ENCODE results near the gene C8B.

The C8B gene

GRCh38 chr1:56929492-56929891 is 36.3 kb downstream of the C8B start:
- DNase-seq (ENCODE audit: low read depth), result no peak

GRCh38 chr1:56927986-56928385 is 37.8 kb downstream of the C8B start:
- no peak for DNase-seq (ENCODE audit: low read depth)

GRCh38 chr1:56927171-56927570 is 38.6 kb downstream of the C8B start:
- DNase-seq (ENCODE audit: low read depth), result no peak

GRCh38 chr1:56925193-56925592 is 40.6 kb downstream of the C8B start:
- no peak for DNase-seq (ENCODE audit: low read depth)

GRCh38 chr1:56924116-56924515 is 41.7 kb downstream of the C8B start:
- DNase-seq (ENCODE audit: low read depth), result no peak

- no peak for DNase-seq (ENCODE audit: low read depth)
These were observed 42.6 kb downstream of the C8B start for GRCh38 chr1:56923201-56923600.

GRCh38 chr1:56922507-56922906 is 43.3 kb downstream of the C8B start:
- DNase-seq (ENCODE audit: low read depth), result no peak

- DNase-seq (ENCODE audit: low read depth), result no peak
These were observed 43.7 kb downstream of the C8B start for GRCh38 chr1:56922070-56922469.

GRCh38 chr1:56921479-56921878 is 44.3 kb downstream of the C8B start:
- DNase-seq (ENCODE audit: low read depth), result no peak

GRCh38 chr1:56920591-56921001 is 45.2 kb downstream of the C8B start:
- no peak for DNase-seq (ENCODE audit: low read depth)

- DNase-seq (ENCODE audit: low read depth), result no peak
These were observed 48.5 kb downstream of the C8B start for GRCh38 chr1:56917356-56917755.

GRCh38 chr1:56916630-56917029 is 49.2 kb downstream of the C8B start:
- DNase-seq (ENCODE audit: low read depth), result no peak

GRCh38 chr1:56915960-56916359 is 49.9 kb downstream of the C8B start:
- DNase-seq (ENCODE audit: low read depth), result no peak

GRCh38 chr1:56912325-56912724 is 53.5 kb downstream of the C8B start:
- no peak for DNase-seq (ENCODE audit: low read depth)

GRCh38 chr1:56911098-56911938 is 54.5 kb downstream of the C8B start:
- no peak for DNase-seq (ENCODE audit: low read depth)

- no peak for DNase-seq (ENCODE audit: low read depth)
These were observed 55.3 kb downstream of the C8B start for GRCh38 chr1:56910441-56910985.

GRCh38 chr1:56908619-56909221 is 57.1 kb downstream of the C8B start:
- no peak for DNase-seq (ENCODE audit: low read depth)

- DNase-seq (ENCODE audit: low read depth), result no peak
These were observed 60.1 kb downstream of the C8B start for GRCh38 chr1:56905667-56906066.

- no peak for DNase-seq (ENCODE audit: low read depth)
These were observed 61.0 kb downstream of the C8B start for GRCh38 chr1:56904663-56905397.

- DNase-seq (ENCODE audit: low read depth), result no peak
These were observed 62.0 kb downstream of the C8B start for GRCh38 chr1:56903778-56904177.

GRCh38 chr1:56901716-56902115 is 64.1 kb downstream of the C8B start:
- no peak for DNase-seq (ENCODE audit: low read depth)

- no peak for DNase-seq (ENCODE audit: low read depth)
These were observed 66.9 kb downstream of the C8B start for GRCh38 chr1:56898879-56899278.

- no peak for DNase-seq (ENCODE audit: low read depth)
These were observed 67.8 kb downstream of the C8B start for GRCh38 chr1:56898005-56898373.
